ENCODE measurements around the gene IRS1.

The IRS1 gene

GRCh38 chr2:226746196-226746800 lies 53.3 kb downstream of the IRS1 start:
- no peak for DNase-seq (ENCODE audit: low read depth)
- no peak overlapping the region for H3K4me3 ChIP-seq (ENCODE audit: low read length)
- no peak for TF ChIP-seq CTCF (IDR thresholded peaks at IDR 0.05; ENCODE audit: insufficient read depth, low read depth, low read length, missing control alignments)

GRCh38 chr2:226743915-226744314 lies 55.7 kb downstream of the IRS1 start:
- H3K4me3 ChIP-seq (ENCODE audit: low read length), result no peak overlapping the region
- DNase-seq (ENCODE audit: low read depth), result no peak
- TF ChIP-seq CTCF (IDR thresholded peaks at IDR 0.05; ENCODE audit: insufficient read depth, low read depth, low read length, missing control alignments), result no peak

GRCh38 chr2:226742347-226742746 lies 57.3 kb downstream of the IRS1 start:
- no peak for TF ChIP-seq CTCF (IDR thresholded peaks at IDR 0.05; ENCODE audit: insufficient read depth, low read depth, low read length, missing control alignments)

GRCh38 chr2:226740039-226740648 lies 59.5 kb downstream of the IRS1 start:
- no peak overlapping the region for H3K4me3 ChIP-seq (ENCODE audit: low read length)
- DNase-seq (ENCODE audit: low read depth), result peak; percentile 13
- no peak for TF ChIP-seq CTCF (IDR thresholded peaks at IDR 0.05; ENCODE audit: insufficient read depth, low read depth, low read length, missing control alignments)

More at GRCh38 chr2:226742347-226742746, 57.3 kb downstream of the IRS1 start:
- H3K4me3 ChIP-seq (ENCODE audit: low read length), result no peak overlapping the region
- no peak for DNase-seq (ENCODE audit: low read depth)

- H3K4me3 ChIP-seq (ENCODE audit: low read length), result no peak overlapping the region
- TF ChIP-seq CTCF (IDR thresholded peaks at IDR 0.05; ENCODE audit: insufficient read depth, low read depth, low read length, missing control alignments), result no peak
- DNase-seq (ENCODE audit: low read depth), result no peak
These were observed 60.0 kb downstream of the IRS1 start for GRCh38 chr2:226739545-226740030.

- no peak overlapping the region for H3K4me3 ChIP-seq (ENCODE audit: low read length)
- TF ChIP-seq CTCF (IDR thresholded peaks at IDR 0.05; ENCODE audit: insufficient read depth, low read depth, low read length, missing control alignments), result no peak
- no peak for DNase-seq (ENCODE audit: low read depth)
These were observed 60.6 kb downstream of the IRS1 start for GRCh38 chr2:226738821-226739544.
